DMS114 treated with DMSO at 0.1 percent for 48 hours (cell line): ENCODE results near the gene PIKFYVE.
A peak's percentile ranks its signal among the peaks of the same experiment; 100 is the strongest.

Source experiments
- DNase-seq: peaks from one replicate; lab custom pipeline; 2025; ENCODE audit not compliant: unreplicated experiment; lab: John Stamatoyannopoulos, UW

Gene PIKFYVE

GRCh38 chr2:208407667-208408066, 141.6 kb downstream of the PIKFYVE start:
- DNase-seq = peak; percentile 60
